Hepatocyte (in vitro differentiated cells): ENCODE results near the gene ZDHHC18.

ENCODE experiments used
- EZH2phosphoT487 ChIP-seq: fragments of 200-600 bp; sonication (generic); IDR thresholded peaks from one replicate; pipeline ENCODE4 v1.6.1; 2018; ENCODE audit warnings: antibody characterized with exemption, mild to moderate bottlenecking, low read depth, moderate library complexity; ENCODE audit not compliant: unreplicated experiment, severe bottlenecking
- TF ChIP-seq, protein P1 (sequence below): fragments of 200-600 bp; sonication (generic); IDR thresholded peaks from 2 replicates; pipeline ENCODE4 v1.5.1; 2016; ENCODE audit warnings: antibody characterized with exemption, mild to moderate bottlenecking; ENCODE audit not compliant: poor library complexity

DNA sequence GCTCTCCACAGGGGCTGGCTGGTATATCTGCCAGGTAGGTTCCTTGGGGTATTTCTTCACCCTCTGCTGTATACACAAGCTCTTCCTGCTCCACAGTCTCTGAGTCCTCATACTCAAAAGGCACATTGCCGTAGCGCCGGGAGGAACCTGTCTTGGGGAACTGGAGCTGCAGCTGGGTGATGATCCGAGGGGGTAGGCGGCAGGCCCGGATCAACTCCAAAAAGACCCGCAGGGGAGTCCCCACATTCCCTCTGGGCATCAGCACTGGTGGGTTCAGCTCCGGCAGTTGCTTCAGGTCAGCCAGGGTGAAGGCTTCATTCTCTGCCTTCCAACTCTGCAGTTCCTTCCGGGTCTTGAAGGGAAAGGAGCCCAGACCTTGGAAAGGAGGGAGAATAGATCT, 70.9 kb downstream of the ZDHHC18 start:
- TF ChIP-seq, protein P1, sequence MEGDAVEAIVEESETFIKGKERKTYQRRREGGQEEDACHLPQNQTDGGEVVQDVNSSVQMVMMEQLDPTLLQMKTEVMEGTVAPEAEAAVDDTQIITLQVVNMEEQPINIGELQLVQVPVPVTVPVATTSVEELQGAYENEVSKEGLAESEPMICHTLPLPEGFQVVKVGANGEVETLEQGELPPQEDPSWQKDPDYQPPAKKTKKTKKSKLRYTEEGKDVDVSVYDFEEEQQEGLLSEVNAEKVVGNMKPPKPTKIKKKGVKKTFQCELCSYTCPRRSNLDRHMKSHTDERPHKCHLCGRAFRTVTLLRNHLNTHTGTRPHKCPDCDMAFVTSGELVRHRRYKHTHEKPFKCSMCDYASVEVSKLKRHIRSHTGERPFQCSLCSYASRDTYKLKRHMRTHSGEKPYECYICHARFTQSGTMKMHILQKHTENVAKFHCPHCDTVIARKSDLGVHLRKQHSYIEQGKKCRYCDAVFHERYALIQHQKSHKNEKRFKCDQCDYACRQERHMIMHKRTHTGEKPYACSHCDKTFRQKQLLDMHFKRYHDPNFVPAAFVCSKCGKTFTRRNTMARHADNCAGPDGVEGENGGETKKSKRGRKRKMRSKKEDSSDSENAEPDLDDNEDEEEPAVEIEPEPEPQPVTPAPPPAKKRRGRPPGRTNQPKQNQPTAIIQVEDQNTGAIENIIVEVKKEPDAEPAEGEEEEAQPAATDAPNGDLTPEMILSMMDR: no peak
- TF ChIP-seq EZH2phosphoT487: no peak
